Renal cortex interstitium (tissue), 15 donors: ENCODE results near the gene TSFM. TPM values are rescaled to one million over a fixed set of nuclear protein-coding genes. Genes with fewer than 3 reads are reported as not detected.

Experiments used
- DNase-seq, 11 donors: peaks; one replicate each; pipeline ENCODE4 v3.0.0-alpha.2; 2013; ENCODE audit warnings: low read depth in 9 of 11, low spot score in 4 of 11; ENCODE audit errors: extremely low read depth in 1 of 11
- long read RNA-seq, 16 experiments: transcript quantifications; one replicate each; lab custom pipeline, GENCODE V29; 2026
- polyA plus RNA-seq, 3 donors: library from polyadenylated mRNA; unstranded; fragments of 120-200 nt; gene quantifications; one replicate each; pipeline ENCODE4 v1.2.1, GENCODE V29; 2013; ENCODE audit not compliant: insufficient read length in 3 of 3

The TSFM gene
- polyA plus RNA-seq = 10 to 100 TPM; 40.5 to 43.2 (median 40.6) TPM
- long read RNA-seq, donor 1, transcript TSFM-204 (6 exons, 2,192 nt) = major isoform, 8 of 18 reads
- long read RNA-seq, donor 1, partial matches to known transcripts = 9 of 18 reads
- long read RNA-seq, donor 1, other reads (novel, unspliced or antisense) = 0 of 18 reads
- long read RNA-seq, donor 2, transcript TSFM-204 (6 exons, 2,192 nt) = major isoform, 13 of 13 reads
- long read RNA-seq, donor 2, partial matches to known transcripts = 0 of 13 reads
- long read RNA-seq, donor 2, other reads (novel, unspliced or antisense) = 0 of 13 reads
- long read RNA-seq, donor 3, transcript TSFM-204 (6 exons, 2,192 nt) = major isoform, 20 of 20 reads
- long read RNA-seq, donor 3, partial matches to known transcripts = 0 of 20 reads
- long read RNA-seq, donor 3, other reads (novel, unspliced or antisense) = 0 of 20 reads
- long read RNA-seq, donor 4, transcript TSFM-204 (6 exons, 2,192 nt) = major isoform, 13 of 18 reads
- long read RNA-seq, donor 4, partial matches to known transcripts = 5 of 18 reads
- long read RNA-seq, donor 4, other reads (novel, unspliced or antisense) = 0 of 18 reads
- long read RNA-seq, donor 5 = 0 reads
- long read RNA-seq, donor 6, transcript TSFM-204 (6 exons, 2,192 nt) = major isoform, 8 of 8 reads
- long read RNA-seq, donor 6, partial matches to known transcripts = 0 of 8 reads
- long read RNA-seq, donor 6, other reads (novel, unspliced or antisense) = 0 of 8 reads
- long read RNA-seq, donor 7, transcript TSFM-204 (6 exons, 2,192 nt) = major isoform, 12 of 12 reads
- long read RNA-seq, donor 7, partial matches to known transcripts = 0 of 12 reads
- long read RNA-seq, donor 7, other reads (novel, unspliced or antisense) = 0 of 12 reads
- long read RNA-seq, donor 8, transcript TSFM-204 (6 exons, 2,192 nt) = major isoform, 24 of 24 reads
- long read RNA-seq, donor 8, partial matches to known transcripts = 0 of 24 reads
- long read RNA-seq, donor 8, other reads (novel, unspliced or antisense) = 0 of 24 reads
- long read RNA-seq, donor 9, transcript TSFM-204 (6 exons, 2,192 nt) = major isoform, 13 of 14 reads
- long read RNA-seq, donor 9, partial matches to known transcripts = 0 of 14 reads
- long read RNA-seq, donor 9, other reads (novel, unspliced or antisense) = 0 of 14 reads
- long read RNA-seq, donor 10, transcript TSFM-204 (6 exons, 2,192 nt) = major isoform, 7 of 7 reads
- long read RNA-seq, donor 10, partial matches to known transcripts = 0 of 7 reads
- long read RNA-seq, donor 10, other reads (novel, unspliced or antisense) = 0 of 7 reads
- long read RNA-seq, donor 11, transcript TSFM-204 (6 exons, 2,192 nt) = major isoform, 10 of 19 reads
- long read RNA-seq, donor 11, partial matches to known transcripts = 7 of 19 reads
- long read RNA-seq, donor 11, other reads (novel, unspliced or antisense) = 0 of 19 reads
- long read RNA-seq, donor 12, transcript TSFM-204 (6 exons, 2,192 nt) = major isoform, 8 of 8 reads
- long read RNA-seq, donor 12, partial matches to known transcripts = 0 of 8 reads
- long read RNA-seq, donor 12, other reads (novel, unspliced or antisense) = 0 of 8 reads
- long read RNA-seq, donor 13 = 0 reads
- long read RNA-seq, donor 14, transcript TSFM-204 (6 exons, 2,192 nt) = major isoform, 23 of 23 reads
- long read RNA-seq, donor 14, partial matches to known transcripts = 0 of 23 reads
- long read RNA-seq, donor 14, other reads (novel, unspliced or antisense) = 0 of 23 reads
- long read RNA-seq, donor 15, transcript TSFM-204 (6 exons, 2,192 nt) = major isoform, 6 of 6 reads
- long read RNA-seq, donor 15, partial matches to known transcripts = 0 of 6 reads
- long read RNA-seq, donor 15, other reads (novel, unspliced or antisense) = 0 of 6 reads
- long read RNA-seq, donor 16, transcript TSFM-204 (6 exons, 2,192 nt) = major isoform, 22 of 40 reads
- long read RNA-seq, donor 16, partial matches to known transcripts = 16 of 40 reads
- long read RNA-seq, donor 16, other reads (novel, unspliced or antisense) = 0 of 40 reads

- DNase-seq = peak; percentile 86 to 97 (median 94)
These were observed at the start of gene TSFM for GRCh38 chr12:57782608-57783465. Gene TSFM (plus strand): TSS chr12:57782787. CDS start chr12:57782802, 15 bp downstream.

- DNase-seq = no peak
These were observed 48.7 kb upstream of the TSFM start for GRCh38 chr12:57733928-57734327.

GRCh38 chr12:57734591-57734990, 48.0 kb upstream of the TSFM start:
- DNase-seq = no peak

DNA sequence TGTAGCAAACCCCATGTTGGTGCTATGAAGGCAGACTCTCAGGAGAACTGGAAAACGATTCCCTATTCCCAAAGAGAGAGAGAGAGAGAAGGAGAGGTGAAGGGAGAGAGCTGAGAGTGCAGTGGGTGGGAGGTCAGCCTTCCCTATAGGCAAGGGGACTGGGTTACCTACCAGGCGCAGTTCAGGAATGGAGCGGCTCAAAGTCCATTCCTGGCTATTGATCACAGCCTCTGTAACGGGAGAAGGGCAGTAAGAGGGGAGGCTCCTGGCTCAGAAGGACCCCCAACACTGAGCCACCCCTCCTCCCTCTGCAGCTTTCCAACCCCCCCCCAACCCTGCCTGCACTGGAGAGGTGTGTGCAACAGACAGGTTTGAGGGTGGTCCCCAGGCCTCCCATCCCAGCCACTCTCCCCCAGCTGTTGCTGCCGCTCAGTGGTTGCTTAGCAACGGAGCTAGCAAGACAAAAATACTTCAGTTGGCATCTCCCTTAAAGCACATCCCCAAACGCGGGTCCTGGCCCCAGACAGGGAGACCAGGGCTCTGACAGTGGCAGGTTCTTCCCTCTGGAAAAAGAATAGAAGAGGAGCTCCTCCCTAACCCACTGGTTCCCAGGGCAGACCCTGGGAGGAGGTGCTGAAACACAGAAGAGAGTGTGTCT, 47.3 kb upstream of the TSFM start:
- DNase-seq = no peak

- no peak for DNase-seq
These were observed 46.4 kb upstream of the TSFM start for GRCh38 chr12:57735952-57736740.

DNA sequence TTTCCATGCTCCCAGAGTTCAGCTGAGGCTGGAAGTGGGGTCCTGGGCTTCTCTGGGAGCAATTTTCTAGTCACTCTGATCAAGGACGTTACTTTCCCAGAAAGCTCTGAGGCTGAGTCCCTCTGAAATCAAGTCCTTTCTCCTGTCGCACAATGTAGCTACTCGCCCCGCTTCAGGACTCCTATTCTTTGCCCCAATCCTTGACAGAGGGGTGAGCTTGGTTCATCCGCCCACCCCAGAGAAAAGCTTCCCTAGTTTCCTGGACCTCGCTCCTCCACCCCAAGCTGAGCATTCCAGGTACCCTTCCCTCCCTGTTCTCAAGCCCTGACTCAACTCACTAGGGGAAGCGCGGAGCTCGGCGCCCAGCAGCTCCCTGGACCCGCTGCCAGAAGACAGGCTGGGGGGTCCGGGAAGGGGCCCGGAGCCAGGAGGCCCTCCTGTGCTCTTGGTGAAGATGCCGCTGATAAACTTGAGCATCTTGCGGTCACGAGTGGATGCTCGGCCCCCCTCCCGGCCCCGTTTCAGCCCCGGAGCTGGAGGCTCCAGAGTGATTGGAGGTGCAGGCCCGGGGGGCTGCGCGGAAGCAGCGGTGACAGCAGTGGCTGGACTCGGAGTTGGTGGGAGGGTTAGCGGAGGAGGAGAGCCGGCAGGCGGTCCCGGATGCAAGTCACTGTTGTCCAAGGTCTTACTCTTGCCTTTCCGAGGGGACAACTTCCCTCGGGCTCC, 45.7 kb upstream of the TSFM start:
- DNase-seq = no peak

GRCh38 chr12:57737467-57738460, 44.8 kb upstream of the TSFM start:
- no peak for DNase-seq

DNA sequence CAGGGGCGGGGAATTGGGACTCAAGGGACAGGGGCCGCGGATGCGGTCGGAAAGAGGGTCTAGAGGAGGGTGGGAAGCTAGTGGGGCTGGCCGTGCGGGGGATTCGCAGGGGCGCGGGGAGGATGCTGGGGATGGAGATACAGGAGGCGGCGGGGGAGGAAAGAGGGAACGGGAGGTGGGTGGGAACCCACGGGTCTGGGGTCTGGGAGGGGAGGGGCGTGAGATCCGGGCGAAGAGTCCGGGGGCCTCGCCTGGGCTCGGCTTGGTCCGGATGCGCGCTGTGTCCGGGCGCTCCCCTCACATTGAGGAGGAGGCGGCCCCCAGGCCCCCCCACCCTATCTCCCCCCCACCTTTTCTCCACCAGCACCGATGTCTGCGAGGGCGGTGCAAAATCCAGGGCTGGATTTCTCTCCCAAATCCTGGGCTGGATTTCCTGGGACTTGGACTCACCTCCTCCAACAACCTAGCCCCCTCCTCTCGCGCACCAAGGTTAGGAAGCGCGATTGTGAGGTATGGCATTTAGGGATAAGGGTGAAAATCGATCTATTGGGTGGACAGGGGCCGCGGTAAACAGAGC, 43.8 kb upstream of the TSFM start, which contains the start of gene AGAP2:
Gene AGAP2 (minus strand): TSS at position 82 of the 577 bp plus-strand sequence. CDS start 496 bp downstream, outside the sequence.
- DNase-seq = no peak

DNA sequence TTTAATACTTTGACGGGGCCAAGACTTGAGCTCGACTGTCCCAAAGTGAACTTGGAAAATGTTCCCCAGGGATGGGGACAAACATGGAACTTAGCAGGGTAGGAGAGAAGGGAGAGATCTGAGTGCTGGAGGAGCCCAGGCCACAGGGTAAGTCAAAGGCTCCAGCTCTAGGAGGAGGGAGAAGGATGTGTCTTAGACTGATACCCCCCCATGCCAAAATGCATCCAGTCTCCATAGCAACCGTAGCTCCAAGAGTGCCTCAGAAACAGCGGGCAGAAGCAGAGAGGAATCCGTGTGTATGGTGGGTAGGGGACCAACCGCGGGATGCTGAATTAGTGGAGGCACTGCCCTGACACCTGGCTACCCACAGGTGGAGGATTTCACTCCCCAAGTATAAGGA, 43.2 kb upstream of the TSFM start:
- DNase-seq = no peak

DNA sequence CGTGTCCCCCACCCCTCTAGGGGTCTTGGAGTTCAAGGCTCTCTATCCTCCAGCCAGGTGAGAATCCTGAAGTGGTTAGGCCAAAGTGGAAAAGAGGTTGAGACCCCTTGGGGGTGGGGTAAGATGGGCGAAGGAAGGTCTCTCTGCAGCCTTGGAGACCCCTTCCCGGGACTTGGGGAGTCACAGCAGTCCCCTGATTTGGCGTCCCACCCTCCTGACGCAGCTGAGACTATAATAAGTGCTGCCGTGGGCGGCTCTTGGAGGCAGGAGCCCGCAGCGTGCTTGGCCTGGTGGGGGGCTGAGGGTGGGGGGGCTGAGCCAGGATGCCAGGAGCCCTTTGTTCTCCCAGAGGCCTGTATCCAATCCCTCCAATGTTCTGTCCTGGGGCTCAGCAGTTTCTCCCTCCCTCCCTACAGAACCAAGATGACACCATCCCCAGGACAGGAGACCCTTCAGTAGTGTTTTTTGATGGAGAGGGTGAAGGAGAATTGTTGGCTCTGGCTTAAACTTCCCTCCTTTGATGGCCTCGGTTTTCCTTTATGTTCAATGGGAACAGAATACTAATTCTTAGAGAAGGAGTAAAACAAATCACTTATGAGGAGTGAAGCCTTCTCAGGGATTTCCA, 42.6 kb upstream of the TSFM start:
- DNase-seq = no peak

DNA sequence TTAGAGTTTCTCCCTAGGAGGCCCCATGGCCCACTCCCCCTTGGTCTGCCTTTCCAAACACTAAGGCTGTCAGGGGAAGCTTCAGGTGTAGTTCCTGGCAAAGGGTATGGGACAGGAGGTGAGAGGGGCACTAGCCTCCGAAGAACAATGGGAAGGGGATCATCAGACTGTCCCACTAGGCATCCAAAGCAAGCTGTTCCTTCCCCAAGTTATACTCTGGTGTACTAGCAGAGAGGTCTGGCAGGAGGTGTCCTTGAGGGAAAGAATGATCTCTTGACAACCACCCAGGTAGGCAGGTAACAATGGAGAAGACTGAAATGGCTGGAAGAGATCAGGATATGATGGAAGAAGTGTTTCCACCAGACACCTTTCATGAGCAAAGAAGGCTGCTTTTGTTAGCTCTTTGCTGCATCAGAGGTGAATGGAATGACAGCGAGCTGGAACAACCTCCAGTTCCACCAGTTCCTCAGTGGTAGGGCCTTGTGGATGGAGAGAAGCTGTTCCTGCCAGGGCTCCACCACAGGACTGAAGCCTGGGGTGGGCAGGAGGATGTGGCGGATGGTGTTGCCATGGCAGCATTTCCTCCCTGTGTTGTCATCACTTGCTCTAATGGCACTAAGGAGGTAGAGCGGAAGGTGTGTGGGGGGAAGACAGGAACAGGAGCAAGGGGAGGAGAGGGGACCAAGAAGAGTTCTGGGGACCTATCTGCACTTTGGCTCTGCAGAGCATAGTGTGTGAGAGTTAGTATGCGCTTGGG, 41.8 kb upstream of the TSFM start:
- DNase-seq = no peak

DNA sequence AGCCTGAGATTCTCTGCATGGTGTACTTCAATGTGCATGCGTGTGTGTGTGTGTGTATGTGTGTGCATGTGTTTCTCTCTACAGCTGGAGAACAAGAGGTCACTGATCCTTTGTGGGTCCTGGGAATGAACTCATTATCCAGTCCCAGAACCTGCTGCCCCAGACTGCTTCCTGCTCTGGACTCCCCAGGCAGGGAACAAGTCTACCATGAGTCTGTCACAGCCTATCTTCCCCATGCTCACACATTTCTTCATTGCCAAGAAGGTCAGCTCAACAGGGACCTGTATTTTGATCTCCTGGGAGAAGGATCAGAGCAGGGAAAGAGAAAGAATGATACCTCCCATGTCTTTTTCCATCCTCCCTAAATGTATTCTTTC, 41.2 kb upstream of the TSFM start:
- no peak for DNase-seq
